Neutrophil (primary cell): ENCODE measurements around the gene DGKG.

Experiments used
- H3K27ac ChIP-seq: fragments of 200-600 bp; sonication (generic); 2 replicates; pipeline ENCODE4 v1.5.1; 2016; ENCODE audit warnings: mild to moderate bottlenecking, moderate library complexity
- H3K27me3 ChIP-seq: fragments of 200-600 bp; sonication (generic); 2 replicates; pipeline ENCODE4 v1.6.0; 2016; ENCODE audit warnings: mild to moderate bottlenecking
- H3K36me3 ChIP-seq: fragments of 200-600 bp; sonication (generic); 2 replicates; pipeline ENCODE4 v1.5.1; 2017
- H3K4me1 ChIP-seq, 2 experiments: fragments of 200-600 bp in 1 of 2; sonication (generic) in 1 of 2; 1 replicate in 1 of 2; 2 replicates in 1 of 2; pipeline versions ENCODE4 v1.5.1 to v1.6.1; 2013 to 2016; ENCODE audit warnings: low read depth in 1 of 2, low read length in 1 of 2, mild to moderate bottlenecking in 1 of 2, moderate library complexity in 1 of 2; ENCODE audit not compliant: control insufficient read depth in 1 of 2, insufficient read depth in 1 of 2
- H3K4me3 ChIP-seq, 2 experiments: fragments of 200-600 bp in 1 of 2; sonication (generic) in 1 of 2; 1 replicate in 1 of 2; 2 replicates in 1 of 2; pipeline ENCODE4 v1.5.1; 2013 to 2016; ENCODE audit warnings: low read depth in 1 of 2, low read length in 1 of 2, mild to moderate bottlenecking in 1 of 2, moderate library complexity in 1 of 2
- H3K9me3 ChIP-seq: fragments of 200-600 bp; sonication (generic); 2 replicates; pipeline ENCODE4 v1.5.1; 2016
- TF ChIP-seq, protein P1 (sequence below): fragments of 200-600 bp; sonication (generic); IDR thresholded peaks from 2 replicates; pipeline ENCODE4 v1.5.1; 2016; ENCODE audit warnings: antibody characterized with exemption

Gene DGKG

DNA sequence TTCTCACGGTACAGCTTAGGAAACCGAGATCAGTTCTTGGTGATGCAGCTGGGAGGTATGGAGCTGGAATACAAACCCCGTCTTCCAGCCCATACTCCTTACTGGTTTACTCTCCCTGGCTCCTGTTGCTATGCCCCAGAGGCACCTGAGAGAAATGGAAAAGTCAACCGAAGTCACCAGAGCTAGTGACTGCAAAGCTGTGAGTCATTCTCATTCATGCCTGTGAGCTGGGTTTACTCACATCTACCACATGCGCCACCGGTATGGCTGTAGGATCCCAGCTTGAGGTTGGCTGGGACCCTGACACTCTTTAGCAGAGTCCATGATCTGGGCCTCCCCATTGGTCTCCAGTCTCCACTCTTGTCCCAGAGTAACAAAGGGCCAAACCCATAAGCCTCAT lies 141.7 kb downstream of the DGKG start:
- Histone ChIP-seq H3K27me3 (no peaks in the 10 kb centered on the region), H3K4me1 (no peaks in the 10 kb centered on the region), H3K36me3 (peaks cover 76% of the 10 kb centered on the region), H3K27ac (no peak overlapping the region), H3K9me3 (no peaks in the 10 kb centered on the region), H3K4me3 (no peak overlapping the region)
- TF ChIP-seq, protein P1, sequence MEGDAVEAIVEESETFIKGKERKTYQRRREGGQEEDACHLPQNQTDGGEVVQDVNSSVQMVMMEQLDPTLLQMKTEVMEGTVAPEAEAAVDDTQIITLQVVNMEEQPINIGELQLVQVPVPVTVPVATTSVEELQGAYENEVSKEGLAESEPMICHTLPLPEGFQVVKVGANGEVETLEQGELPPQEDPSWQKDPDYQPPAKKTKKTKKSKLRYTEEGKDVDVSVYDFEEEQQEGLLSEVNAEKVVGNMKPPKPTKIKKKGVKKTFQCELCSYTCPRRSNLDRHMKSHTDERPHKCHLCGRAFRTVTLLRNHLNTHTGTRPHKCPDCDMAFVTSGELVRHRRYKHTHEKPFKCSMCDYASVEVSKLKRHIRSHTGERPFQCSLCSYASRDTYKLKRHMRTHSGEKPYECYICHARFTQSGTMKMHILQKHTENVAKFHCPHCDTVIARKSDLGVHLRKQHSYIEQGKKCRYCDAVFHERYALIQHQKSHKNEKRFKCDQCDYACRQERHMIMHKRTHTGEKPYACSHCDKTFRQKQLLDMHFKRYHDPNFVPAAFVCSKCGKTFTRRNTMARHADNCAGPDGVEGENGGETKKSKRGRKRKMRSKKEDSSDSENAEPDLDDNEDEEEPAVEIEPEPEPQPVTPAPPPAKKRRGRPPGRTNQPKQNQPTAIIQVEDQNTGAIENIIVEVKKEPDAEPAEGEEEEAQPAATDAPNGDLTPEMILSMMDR: no peak

DNA sequence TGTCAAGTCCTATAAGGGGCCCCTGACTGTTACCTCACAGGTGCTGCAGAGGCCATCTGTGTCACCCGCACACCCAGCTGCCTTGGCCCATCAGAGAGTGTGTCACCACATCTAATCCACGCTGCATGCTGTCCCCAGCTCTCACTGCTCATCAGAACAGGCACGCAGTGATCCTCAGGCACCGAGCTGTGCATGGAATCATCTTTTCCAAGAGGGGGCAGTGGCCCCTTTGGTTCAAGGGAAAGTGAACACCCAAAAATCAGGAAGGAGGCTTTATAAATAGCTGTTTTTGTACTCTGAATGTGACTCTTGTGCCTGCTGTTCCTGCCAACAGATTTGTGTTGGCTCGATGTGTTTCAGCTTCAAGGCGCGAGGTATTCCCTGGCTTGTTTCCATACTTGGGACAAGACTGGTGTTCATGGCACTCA lies 142.8 kb downstream of the DGKG start:
- TF ChIP-seq, protein P1: no peak
- H3K27me3 ChIP-seq: no peaks in the 10 kb centered on the region
- H3K9me3 ChIP-seq: no peaks in the 10 kb centered on the region
- H3K4me1 ChIP-seq: no peaks in the 10 kb centered on the region
- no peak overlapping the region for H3K4me3 ChIP-seq
- H3K27ac ChIP-seq: no peak overlapping the region
- H3K36me3 ChIP-seq: peaks cover 75% of the 10 kb centered on the region

DNA sequence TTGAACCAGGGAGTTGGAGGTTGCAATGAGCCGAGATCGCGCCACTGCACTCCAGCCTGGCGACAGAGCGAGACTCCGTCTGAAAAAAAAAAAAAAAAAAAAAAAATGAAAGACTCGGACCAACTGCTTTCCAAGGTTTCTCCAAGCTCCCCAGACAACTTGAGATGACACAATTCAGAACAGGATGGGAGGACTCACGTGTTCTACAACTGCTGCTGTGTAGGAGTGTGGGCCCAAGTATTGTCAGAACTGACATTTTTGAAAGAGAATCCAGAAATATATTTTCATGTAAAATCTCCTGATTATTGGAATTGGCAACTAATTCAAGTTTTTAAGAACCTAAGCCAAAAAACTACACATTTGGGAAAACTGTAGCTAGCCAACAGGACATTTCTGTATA lies 143.6 kb downstream of the DGKG start:
- Histone ChIP-seq H3K27me3 (no peaks in the 10 kb centered on the region), H3K4me3 (no peak overlapping the region)

DNA sequence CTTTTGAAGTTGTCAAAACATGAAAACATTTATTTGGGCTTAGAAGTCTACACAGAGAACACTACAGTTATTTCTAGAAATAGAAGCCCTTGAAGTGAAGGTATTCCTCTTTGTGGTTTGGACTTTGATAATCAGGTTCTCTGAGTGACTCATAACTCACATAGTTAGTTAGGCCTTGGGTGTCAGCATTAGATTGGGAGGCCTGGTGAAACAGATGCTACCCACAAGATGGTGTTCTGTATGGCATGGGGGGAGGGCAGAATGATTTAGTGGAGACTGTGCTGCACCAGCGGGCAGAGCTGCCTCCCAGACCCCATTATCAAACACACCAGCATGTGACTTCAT lies 144.2 kb downstream of the DGKG start:
- TF ChIP-seq, protein P1: no peak
- no peaks in the 10 kb centered on the region for H3K27me3 ChIP-seq
- peaks cover 75% of the 10 kb centered on the region for H3K36me3 ChIP-seq
- H3K9me3 ChIP-seq: no peaks in the 10 kb centered on the region
- no peak overlapping the region for H3K4me3 ChIP-seq
- no peak overlapping the region for H3K27ac ChIP-seq
- H3K4me1 ChIP-seq: no peaks in the 10 kb centered on the region

More for the DNA sequence above, 143.6 kb downstream of the DGKG start:
- H3K9me3 ChIP-seq: no peaks in the 10 kb centered on the region
- TF ChIP-seq, protein P1: no peak
- no peaks in the 10 kb centered on the region for H3K4me1 ChIP-seq
- H3K36me3 ChIP-seq: peaks cover 75% of the 10 kb centered on the region
- H3K27ac ChIP-seq: no peak overlapping the region

DNA sequence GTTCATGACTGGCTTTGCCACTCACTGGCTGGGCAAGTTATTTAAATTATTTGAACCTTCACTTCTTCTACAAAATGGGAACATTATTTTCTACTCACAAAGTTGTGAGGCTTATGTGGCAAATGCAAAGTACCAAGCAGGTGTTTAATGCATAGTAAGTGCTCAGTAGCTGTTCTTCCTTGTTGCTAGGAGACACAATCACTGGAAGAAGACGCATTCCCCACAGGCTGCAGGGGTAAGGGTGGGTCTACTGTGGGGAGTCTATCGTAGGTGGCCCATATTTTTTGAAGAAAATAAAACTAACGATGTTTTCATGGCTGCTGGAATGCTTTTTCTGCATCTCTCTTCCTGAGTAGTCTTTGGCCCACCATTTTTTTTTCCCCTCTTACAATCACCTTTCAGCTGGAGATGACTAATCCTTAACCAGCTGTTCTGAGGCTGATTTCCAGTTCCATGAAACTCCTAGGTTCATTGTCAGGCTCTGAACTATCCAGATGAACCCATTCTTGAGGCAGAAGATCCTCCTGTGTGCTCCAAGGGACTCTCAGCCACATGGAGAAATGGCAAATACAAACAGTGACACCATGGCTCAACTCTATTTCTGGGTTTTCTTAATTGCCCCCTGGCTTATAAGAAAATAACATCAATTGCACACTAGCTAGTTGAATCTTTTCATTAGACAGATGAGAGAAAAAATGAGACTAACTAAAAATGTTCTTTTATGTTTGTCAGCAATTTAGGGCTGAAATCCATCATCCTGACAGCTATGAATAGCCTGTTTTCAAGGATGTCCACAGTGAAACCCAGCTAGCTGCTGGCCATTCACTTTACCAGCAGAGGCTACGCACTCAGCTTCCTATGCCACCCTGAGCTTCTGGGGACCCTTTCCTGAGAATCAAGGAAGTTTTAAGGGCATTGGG lies 144.9 kb downstream of the DGKG start:
- H3K4me1 ChIP-seq: no peaks in the 10 kb centered on the region
- H3K36me3 ChIP-seq: peaks cover 75% of the 10 kb centered on the region
- TF ChIP-seq, protein P1: no peak
- no peaks in the 10 kb centered on the region for H3K9me3 ChIP-seq
- no peaks in the 10 kb centered on the region for H3K27me3 ChIP-seq
- no peak overlapping the region for H3K27ac ChIP-seq
- H3K4me3 ChIP-seq: no peak overlapping the region
